Activated naive CD8-positive, alpha-beta T cell treated with anti-CD3 and anti-CD28 coated beads for 36 hours (primary cell): Measurements from ENCODE around the gene ITIH3. TPM values are rescaled to one million over a fixed set of nuclear protein-coding genes. Genes with fewer than 3 reads are reported as not detected.
A peak's percentile ranks its signal among the peaks of the same experiment; 100 is the strongest.

Experiments
- DNase-seq: peaks from one replicate; pipeline ENCODE4 v3.0.0; 2021
- H3K27ac Mint-ChIP-seq: one replicate; pipeline ENCODE4 v1.8.0; 2022; ENCODE audit warnings: mild to moderate bottlenecking, moderate library complexity, mixed read lengths
- H3K27me3 Mint-ChIP-seq: one replicate; pipeline ENCODE4 v1.8.0; 2022; ENCODE audit warnings: mild to moderate bottlenecking, mixed read lengths
- H3K36me3 Mint-ChIP-seq: one replicate; pipeline ENCODE4 v1.8.0; 2021; ENCODE audit warnings: mild to moderate bottlenecking, mixed read lengths
- H3K4me1 Mint-ChIP-seq: one replicate; pipeline ENCODE4 v1.8.0; 2021; ENCODE audit warnings: mixed read lengths
- H3K4me3 Mint-ChIP-seq: one replicate; pipeline ENCODE4 v1.8.0; 2022; ENCODE audit warnings: mild to moderate bottlenecking, moderate library complexity, mixed read lengths
- H3K9me3 Mint-ChIP-seq: one replicate; pipeline ENCODE4 v1.8.0; 2022; ENCODE audit warnings: mixed read lengths
- total RNA-seq, 2 experiments: library from RNA; stranded (reverse); gene quantifications; one replicate each; pipeline ENCODE4 v1.2.3, GENCODE V29; 2021

ITIH3 gene
- total RNA-seq, 2 experiments from 2014 or later = not detected

DNA sequence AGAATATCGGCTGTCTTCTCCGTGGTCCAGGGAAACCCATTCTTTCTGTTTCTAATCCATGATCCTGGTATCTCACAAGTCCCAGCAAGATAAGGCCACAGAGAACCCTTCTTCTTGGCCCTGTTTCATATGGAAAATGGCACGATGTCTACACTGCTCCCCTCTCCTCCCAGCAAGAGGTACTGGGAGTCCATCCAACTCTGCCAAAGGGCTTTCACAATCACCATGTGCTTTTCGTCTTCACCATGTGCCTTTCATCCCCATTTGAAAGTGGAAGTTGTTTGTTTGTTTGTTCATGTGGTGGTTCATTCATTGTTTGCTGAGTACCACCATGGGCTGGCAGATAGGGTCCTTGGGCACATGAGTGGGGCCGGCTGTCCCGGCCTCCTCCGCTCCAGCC, 5.5 kb downstream of the ITIH3 start:
- Mint-ChIP-seq H3K27me3 (no peaks in the 10 kb centered on the region), H3K27ac (no peak overlapping the region), H3K4me1 (no peaks in the 10 kb centered on the region), H3K4me3 (no peak overlapping the region), H3K9me3 (no peaks in the 10 kb centered on the region), H3K36me3 (no peaks in the 10 kb centered on the region)
- DNase-seq = no peak

DNA sequence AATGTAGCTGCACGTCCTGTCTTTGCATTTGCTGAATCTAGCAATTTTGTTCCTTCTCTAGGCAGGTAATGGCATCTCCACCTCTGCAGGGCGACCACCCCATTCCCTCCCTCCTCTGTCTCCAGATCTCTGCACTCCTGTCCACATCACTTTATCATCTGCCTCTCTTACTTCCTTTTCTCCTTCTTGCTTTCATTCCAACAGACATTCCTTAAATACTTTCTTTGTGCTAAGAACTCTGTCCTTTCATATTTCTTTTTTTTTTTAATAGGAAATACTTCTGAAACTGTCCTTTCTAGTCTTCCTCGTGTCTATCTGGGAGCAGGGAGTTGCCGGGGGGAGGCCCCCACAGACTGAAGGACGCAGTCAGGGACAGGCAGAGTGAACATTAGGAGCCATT, 7.2 kb downstream of the ITIH3 start:
- H3K36me3 Mint-ChIP-seq = no peaks in the 10 kb centered on the region
- no peak for DNase-seq

DNA sequence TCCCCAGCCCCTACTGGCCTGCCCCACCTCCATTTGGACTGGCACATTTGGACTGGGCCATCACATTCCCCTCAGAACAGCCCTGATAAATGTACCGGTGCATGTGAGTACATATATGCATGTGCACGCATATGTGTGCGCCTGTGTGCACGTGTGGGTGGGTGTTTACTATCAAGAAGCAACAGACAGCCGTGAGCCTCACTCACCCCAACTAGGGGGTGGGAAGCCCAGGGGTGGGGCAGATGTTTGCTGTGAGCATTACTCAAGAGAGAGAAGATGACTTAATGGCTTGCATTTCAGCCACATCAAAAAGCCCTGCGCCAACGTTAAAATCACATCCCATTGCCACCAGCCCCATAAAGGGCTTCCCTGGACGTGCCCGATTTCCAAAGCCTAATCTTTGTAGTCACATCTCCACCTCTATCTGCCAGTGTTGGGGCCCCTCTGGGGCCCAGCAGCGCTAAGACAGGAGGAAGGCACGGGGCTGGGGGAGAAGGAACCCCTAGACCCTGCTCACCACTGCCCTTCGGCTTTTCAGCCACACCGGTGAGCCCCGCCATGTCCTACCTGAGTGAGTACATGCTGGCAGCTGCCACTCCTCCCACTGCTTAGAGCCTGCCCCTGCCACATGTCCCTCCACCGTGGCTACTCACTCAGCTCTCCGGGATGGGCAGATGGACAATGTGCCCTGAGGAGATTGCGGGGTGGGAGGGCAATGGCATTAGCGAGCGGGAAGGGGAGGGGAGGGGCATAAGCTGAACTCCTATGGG, 10.9 kb downstream of the ITIH3 start:
- no peak overlapping the region for H3K27ac Mint-ChIP-seq
- H3K36me3 Mint-ChIP-seq = no peaks in the 10 kb centered on the region
- no peaks in the 10 kb centered on the region for H3K4me1 Mint-ChIP-seq
- no peak overlapping the region for H3K4me3 Mint-ChIP-seq
- no peaks in the 10 kb centered on the region for H3K9me3 Mint-ChIP-seq
- no peaks in the 10 kb centered on the region for H3K27me3 Mint-ChIP-seq
- DNase-seq = no peak

More for the DNA sequence above, 7.2 kb downstream of the ITIH3 start:
- Mint-ChIP-seq H3K9me3 (no peaks in the 10 kb centered on the region), H3K4me1 (no peaks in the 10 kb centered on the region), H3K4me3 (no peak overlapping the region), H3K27ac (no peak overlapping the region), H3K27me3 (no peaks in the 10 kb centered on the region)

DNA sequence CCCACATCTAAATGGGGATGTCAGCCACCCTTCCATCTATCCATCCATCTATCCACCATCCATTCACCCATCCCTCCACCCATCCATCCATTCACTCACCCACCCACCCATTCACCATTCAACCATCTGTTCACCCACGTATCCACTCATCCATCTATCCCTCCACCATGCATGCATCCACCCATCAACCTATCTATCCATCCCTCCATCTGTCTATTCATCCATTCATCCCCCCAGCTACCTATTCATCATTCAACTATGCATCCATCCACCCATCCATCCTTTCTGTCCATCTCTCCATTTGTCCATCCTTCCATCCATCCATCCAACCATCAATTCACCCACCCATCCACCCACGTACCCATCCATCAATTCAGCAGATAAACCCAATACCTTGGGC, 14.6 kb downstream of the ITIH3 start:
- no peaks in the 10 kb centered on the region for H3K36me3 Mint-ChIP-seq
- no peak overlapping the region for H3K4me3 Mint-ChIP-seq
- H3K27me3 Mint-ChIP-seq = no peaks in the 10 kb centered on the region
- H3K27ac Mint-ChIP-seq = no peak overlapping the region
- no peak for DNase-seq
- H3K4me1 Mint-ChIP-seq = no peaks in the 10 kb centered on the region
- no peaks in the 10 kb centered on the region for H3K9me3 Mint-ChIP-seq

DNA sequence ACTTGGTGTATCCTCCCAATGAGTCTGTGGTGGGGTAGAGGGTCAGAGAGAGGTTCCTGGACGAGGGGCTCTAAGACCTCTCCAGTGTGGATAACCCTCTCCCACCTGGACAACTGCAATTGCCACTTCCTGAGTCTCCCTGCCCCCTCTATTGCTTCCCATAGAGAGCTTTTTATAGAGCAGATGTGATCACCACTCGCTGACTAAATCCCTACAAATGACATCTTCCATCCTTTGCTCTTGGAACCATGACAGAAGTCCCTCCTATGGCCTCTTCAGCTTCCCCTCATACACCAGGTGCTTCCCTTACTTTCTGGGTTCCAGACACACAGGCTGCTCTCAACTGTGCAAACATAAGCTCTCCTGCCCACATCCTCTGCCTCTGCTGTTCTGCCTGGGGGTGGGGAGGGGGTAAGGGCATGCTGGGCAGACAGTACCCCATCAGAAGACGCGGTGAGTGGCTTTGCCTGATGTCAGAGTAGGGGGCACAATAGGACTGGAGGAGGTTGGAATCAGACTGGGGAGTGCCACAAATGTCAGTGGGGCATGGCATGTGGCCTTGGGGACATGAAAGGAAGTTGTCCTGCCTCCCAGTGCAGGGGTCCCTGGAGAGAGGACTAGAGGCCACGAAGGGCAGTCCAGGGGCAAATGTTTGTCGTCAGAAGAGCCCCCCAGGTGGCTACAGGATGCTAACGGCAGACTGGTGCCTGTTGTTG, 15.2 kb downstream of the ITIH3 start:
- no peaks in the 10 kb centered on the region for H3K27me3 Mint-ChIP-seq
- no peak for DNase-seq
- H3K4me3 Mint-ChIP-seq = no peak overlapping the region
- H3K36me3 Mint-ChIP-seq = no peaks in the 10 kb centered on the region
- no peak overlapping the region for H3K27ac Mint-ChIP-seq
- no peaks in the 10 kb centered on the region for H3K4me1 Mint-ChIP-seq
- H3K9me3 Mint-ChIP-seq = no peaks in the 10 kb centered on the region

DNA sequence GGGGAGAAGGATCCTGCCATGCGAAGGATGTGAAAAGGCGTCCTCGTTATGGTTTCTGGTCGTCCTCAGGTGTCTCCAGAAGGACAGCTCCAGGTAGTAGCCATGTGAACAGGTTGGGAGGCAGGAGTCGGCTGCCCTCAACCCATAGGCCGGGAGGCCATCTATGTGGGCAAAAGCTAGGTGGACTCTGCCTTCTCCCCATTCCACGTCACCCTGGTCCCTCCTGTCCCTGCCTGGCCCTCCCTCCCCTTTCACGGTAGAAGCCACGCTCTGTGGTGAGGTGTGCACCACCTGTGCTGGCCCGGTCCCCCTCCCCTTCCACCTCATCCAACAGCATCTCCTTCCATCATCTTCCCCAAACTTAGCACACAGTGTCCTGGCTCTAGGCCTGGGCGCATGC, 16.3 kb downstream of the ITIH3 start:
- Mint-ChIP-seq H3K9me3 (no peaks in the 10 kb centered on the region), H3K27ac (peak overlapping the region; percentile 42), H3K4me1 (no peaks in the 10 kb centered on the region), H3K27me3 (no peaks in the 10 kb centered on the region), H3K36me3 (no peaks in the 10 kb centered on the region), H3K4me3 (no peak overlapping the region)
- DNase-seq = no peak

DNA sequence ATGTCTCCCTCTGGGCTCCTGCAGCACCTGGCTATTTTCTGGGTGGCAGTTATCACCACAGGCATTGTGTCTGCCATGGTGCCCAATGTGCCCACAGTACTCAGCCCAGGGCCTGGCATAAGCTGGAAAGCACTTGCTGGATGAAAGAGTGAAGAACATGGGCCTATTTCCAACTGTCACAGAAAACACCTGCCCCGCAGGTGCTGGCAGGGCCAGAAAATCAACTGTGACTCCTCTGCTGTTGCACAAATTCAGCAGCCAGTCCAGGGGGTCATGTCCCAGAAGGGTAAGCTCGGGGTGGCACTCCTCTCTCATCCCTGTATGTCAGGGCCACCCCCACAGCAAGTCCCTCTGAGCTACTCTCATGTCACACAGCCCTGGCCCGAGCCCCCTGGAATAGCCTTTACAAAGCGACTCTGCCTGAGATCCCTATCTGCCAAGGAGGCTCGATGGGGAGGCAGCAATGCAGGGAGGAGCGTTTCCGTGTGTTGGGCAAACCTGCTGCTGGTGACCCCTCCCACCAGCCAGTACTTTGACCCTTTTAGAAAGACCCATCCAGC, 16.9 kb downstream of the ITIH3 start:
- no peak for DNase-seq
- Mint-ChIP-seq H3K36me3 (no peaks in the 10 kb centered on the region), H3K27me3 (no peaks in the 10 kb centered on the region), H3K4me3 (no peak overlapping the region), H3K4me1 (no peaks in the 10 kb centered on the region), H3K27ac (peak overlapping the region; percentile 42), H3K9me3 (no peaks in the 10 kb centered on the region)

DNA sequence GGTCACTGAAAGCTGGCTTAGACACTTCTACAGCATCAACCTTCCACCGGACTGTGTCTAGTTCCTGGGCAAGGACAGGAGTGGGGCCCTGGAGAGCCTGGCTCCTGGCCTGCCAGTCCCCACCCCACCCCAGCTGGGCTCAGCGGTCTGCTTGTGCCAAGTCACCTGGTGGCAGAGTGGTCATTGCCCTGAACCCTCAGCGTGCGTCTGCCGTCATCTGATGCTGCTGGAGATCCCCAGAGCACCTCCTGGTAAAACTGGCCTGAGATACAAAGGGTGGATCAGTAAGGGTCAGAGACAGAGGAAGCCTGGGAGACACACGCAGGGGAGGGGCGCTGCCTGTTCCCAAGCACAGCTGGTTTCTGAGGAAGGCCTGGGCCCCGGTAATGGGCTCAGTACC, 19.2 kb downstream of the ITIH3 start:
- no peaks in the 10 kb centered on the region for H3K4me1 Mint-ChIP-seq
- no peak for DNase-seq
- H3K36me3 Mint-ChIP-seq = no peaks in the 10 kb centered on the region
- no peak overlapping the region for H3K27ac Mint-ChIP-seq
- no peaks in the 10 kb centered on the region for H3K9me3 Mint-ChIP-seq
- H3K4me3 Mint-ChIP-seq = no peak overlapping the region
- no peaks in the 10 kb centered on the region for H3K27me3 Mint-ChIP-seq

DNA sequence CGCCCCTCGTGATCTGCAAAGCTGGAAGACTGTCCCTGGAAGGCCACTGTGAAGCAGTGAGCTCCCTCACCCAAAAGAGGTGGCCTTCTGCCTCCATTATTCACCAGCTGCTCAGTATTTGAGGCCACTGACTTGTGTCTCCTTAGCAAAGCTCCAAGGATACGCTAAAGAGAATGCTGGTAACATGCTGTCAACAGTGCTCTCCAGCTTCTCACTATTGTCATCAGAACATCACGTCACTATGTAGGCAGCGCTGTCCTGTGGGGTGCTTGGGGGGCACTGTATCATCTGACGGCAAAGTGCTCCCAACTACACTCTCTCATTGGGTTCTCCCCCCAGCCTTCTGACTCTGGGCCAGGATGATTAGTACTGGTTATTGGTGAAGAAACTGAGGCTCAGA, 21.6 kb downstream of the ITIH3 start:
- no peaks in the 10 kb centered on the region for H3K27me3 Mint-ChIP-seq
- H3K4me1 Mint-ChIP-seq = no peaks in the 10 kb centered on the region
- no peaks in the 10 kb centered on the region for H3K9me3 Mint-ChIP-seq
- no peak for DNase-seq
- no peak overlapping the region for H3K4me3 Mint-ChIP-seq
- H3K27ac Mint-ChIP-seq = no peak overlapping the region
- H3K36me3 Mint-ChIP-seq = no peaks in the 10 kb centered on the region

DNA sequence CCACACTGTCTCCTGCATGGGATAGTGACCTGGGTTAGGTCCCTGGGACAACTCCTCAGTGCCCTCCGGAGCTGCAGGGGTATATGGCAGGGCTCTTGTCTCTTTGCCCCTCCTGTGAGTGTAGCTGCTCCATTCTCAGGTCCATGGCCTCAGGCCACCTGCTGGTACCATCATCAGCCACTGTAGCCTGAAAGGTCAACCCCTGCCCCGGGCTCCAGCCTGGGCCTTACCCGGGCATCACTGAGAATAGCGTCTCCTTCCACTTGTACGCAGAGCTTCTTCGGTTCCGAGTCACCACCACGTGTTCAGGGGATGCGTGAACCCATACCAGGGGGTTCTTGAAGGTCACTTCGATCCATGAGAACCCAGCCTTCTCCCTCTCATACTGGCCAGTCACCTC, 22.1 kb downstream of the ITIH3 start:
- Mint-ChIP-seq H3K9me3 (no peaks in the 10 kb centered on the region), H3K4me1 (no peaks in the 10 kb centered on the region), H3K36me3 (no peaks in the 10 kb centered on the region), H3K27me3 (no peaks in the 10 kb centered on the region), H3K27ac (no peak overlapping the region), H3K4me3 (no peak overlapping the region)
- DNase-seq = no peak

DNA sequence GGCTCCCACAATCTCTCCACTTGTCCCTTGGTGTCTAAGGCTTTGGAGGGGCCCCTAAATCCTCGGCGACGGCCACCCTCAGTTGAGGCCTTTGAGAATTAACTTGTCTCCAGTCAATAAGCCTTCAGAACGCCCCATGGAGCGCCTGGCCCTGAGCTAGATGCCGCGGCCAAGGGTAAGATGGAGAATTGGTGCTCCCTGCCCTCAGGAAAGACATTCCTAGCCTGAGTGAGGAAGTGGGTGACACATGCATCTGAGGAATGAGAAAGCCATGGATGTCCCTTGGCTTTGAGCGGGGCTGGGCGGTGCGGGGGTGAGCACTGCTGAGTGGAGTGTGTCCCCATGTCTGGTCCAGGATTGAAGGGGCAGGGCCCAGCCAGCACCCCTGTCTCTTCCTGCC, 22.6 kb downstream of the ITIH3 start:
- Mint-ChIP-seq H3K27me3 (no peaks in the 10 kb centered on the region), H3K27ac (no peak overlapping the region), H3K4me3 (no peak overlapping the region), H3K9me3 (no peaks in the 10 kb centered on the region), H3K36me3 (no peaks in the 10 kb centered on the region), H3K4me1 (no peaks in the 10 kb centered on the region)
- DNase-seq = no peak

DNA sequence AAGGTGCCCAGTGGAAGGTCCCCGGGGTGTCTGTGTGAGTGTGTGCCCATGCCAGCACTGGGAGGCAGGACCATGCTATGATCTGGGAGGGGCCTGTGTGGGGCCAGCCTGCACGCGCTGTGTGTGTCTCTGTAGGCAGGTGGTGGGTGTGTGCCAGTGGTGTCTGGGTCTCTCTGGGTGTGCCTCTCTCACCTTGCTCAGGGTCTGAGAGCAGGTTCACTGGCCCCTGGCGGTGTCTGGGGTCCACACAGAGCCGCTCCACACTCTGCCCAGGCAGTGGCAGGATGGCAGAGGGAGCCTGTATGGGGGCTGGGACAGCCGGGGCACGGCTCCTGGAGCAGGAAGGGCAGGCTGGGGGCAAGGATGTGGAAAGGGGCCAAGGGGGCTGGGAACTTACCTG, 23.3 kb downstream of the ITIH3 start:
- Mint-ChIP-seq H3K9me3 (no peaks in the 10 kb centered on the region), H3K27me3 (no peaks in the 10 kb centered on the region), H3K4me1 (no peaks in the 10 kb centered on the region), H3K27ac (no peak overlapping the region), H3K4me3 (no peak overlapping the region), H3K36me3 (no peaks in the 10 kb centered on the region)
- no peak for DNase-seq

DNA sequence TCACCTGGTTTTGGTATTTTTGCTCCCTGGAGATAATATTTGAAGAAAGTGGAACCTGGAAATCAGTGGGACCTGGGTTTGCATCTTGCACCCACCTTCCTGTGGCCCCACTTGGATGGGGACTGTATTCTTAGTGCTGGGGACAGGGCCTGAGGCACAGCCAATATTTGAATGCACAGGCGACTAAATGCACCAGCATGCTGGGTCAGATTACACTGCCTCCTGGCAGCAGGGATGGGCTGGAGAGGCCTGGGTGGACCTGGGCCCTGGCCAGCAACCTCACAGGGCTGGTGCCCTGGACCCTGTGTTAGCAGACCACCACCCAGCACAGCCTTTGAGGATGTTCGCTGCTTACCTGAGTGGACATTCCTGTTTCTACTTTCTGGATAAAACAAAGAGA, 25.3 kb downstream of the ITIH3 start:
- Mint-ChIP-seq H3K4me3 (no peak overlapping the region), H3K9me3 (no peaks in the 10 kb centered on the region), H3K27me3 (no peaks in the 10 kb centered on the region), H3K36me3 (peaks cover under 1% of the 10 kb centered on the region), H3K27ac (no peak overlapping the region), H3K4me1 (no peaks in the 10 kb centered on the region)
- DNase-seq = no peak

DNA sequence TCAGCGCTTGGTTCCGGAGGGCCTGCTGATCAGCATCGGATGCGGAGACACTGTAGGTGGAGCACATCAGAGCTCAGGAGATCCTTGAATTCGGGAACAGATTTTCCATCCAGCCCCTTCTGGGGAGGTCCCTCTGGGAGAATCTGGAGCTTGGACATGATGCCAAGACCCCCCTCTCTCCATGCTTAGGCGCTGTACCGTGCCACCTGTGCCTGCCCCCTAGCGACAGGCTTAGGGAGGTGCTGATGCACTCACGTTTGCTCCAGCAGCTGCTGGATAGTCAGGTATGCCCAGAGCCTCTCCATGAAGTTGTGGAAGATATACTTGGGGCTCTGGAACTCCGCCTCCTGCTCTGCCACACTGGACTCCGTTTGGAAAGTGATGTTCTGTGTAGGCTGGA, 26.1 kb downstream of the ITIH3 start:
- peaks cover 1% of the 10 kb centered on the region for H3K36me3 Mint-ChIP-seq
- H3K27ac Mint-ChIP-seq = no peak overlapping the region
- DNase-seq = peak; percentile 28
- no peaks in the 10 kb centered on the region for H3K27me3 Mint-ChIP-seq
- no peaks in the 10 kb centered on the region for H3K4me1 Mint-ChIP-seq
- no peaks in the 10 kb centered on the region for H3K9me3 Mint-ChIP-seq
- no peak overlapping the region for H3K4me3 Mint-ChIP-seq

DNA sequence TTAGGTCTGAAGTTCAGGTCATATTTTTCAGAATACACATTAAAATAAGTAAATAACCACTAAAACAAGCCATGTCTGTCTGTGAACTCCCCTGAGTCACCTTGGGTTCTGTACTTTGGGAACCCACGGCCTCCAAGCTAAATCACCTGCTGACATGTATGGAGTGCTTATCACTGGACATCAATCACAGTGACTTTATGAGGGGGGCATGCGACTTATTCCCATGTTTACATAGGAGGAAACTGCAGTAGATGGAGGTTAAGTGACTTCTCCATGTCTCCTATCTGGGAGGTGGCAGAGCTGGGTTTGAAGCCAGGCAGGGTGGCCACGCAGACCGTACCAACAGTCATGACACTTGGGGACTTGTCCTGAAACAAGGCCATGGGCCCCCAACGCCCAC, 27.8 kb downstream of the ITIH3 start:
- no peaks in the 10 kb centered on the region for H3K9me3 Mint-ChIP-seq
- H3K27me3 Mint-ChIP-seq = no peaks in the 10 kb centered on the region
- H3K36me3 Mint-ChIP-seq = peaks cover 1% of the 10 kb centered on the region
- no peak overlapping the region for H3K4me3 Mint-ChIP-seq
- DNase-seq = no peak
- no peaks in the 10 kb centered on the region for H3K4me1 Mint-ChIP-seq
- H3K27ac Mint-ChIP-seq = no peak overlapping the region

DNA sequence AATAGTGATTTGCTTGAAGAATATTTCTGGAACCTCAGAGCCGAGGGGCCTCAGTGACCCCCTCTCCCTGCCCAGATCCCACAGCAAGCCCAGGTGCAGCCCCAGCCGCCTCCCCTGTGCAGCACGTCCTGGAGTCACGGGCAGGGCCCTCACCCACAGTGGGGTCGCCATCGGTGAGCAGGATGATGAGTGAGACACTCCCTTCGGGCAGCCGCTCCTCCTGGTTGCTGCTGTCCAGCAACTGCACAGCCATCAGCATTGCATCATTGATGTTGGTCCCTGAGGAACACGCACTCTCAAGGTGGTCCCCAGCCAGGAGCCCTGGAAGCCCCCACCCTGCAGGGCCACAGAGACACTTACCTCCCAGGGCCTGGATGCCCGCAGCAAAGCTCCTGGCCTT, 29.4 kb downstream of the ITIH3 start:
- Mint-ChIP-seq H3K9me3 (no peaks in the 10 kb centered on the region), H3K4me1 (no peaks in the 10 kb centered on the region), H3K36me3 (peaks cover 1% of the 10 kb centered on the region), H3K27ac (no peak overlapping the region), H3K4me3 (no peak overlapping the region), H3K27me3 (no peaks in the 10 kb centered on the region)
- no peak for DNase-seq
